HFF-Myc (cell line): ENCODE data around the gene PROZ.

Experiments used
- DNase-seq: peaks from one replicate; pipeline ENCODE4 v3.0.0-alpha.2; 2011; ENCODE audit warnings: low read depth; ENCODE audit errors: extremely low read depth
- H3K4me3 ChIP-seq: replicated peaks from 2 replicates; pipeline ENCODE4 v1.5.1; 2011; ENCODE audit warnings: low read depth, mild to moderate bottlenecking, control low read depth, low read length
- CTCF ChIP-seq: IDR thresholded peaks from 2 replicates; pipeline ENCODE4 v1.5.1; 2012; ENCODE audit warnings: mild to moderate bottlenecking, low read depth, low read length, control low read depth; ENCODE audit errors: missing control alignments

PROZ gene

GRCh38 chr13:113190181-113190580 is 31.7 kb downstream of the PROZ start:
- TF ChIP-seq CTCF = no peak
- no peak overlapping the region for H3K4me3 ChIP-seq
- no peak for DNase-seq

- DNase-seq = no peak
- H3K4me3 ChIP-seq = no peak overlapping the region
- TF ChIP-seq CTCF = no peak
These were observed 33.8 kb downstream of the PROZ start for GRCh38 chr13:113192279-113192678.

- TF ChIP-seq CTCF = no peak
- DNase-seq = no peak
- H3K4me3 ChIP-seq = no peak overlapping the region
These were observed 34.5 kb downstream of the PROZ start for GRCh38 chr13:113192902-113193301.

- TF ChIP-seq CTCF = no peak
- no peak overlapping the region for H3K4me3 ChIP-seq
- no peak for DNase-seq
These were observed 36.9 kb downstream of the PROZ start for GRCh38 chr13:113195360-113195759.

GRCh38 chr13:113196970-113197737 is 38.7 kb downstream of the PROZ start:
- no peak overlapping the region for H3K4me3 ChIP-seq
- TF ChIP-seq CTCF = no peak
- DNase-seq = no peak

GRCh38 chr13:113201815-113202214 is 43.4 kb downstream of the PROZ start:
- DNase-seq = no peak
- no peak overlapping the region for H3K4me3 ChIP-seq
- no peak for TF ChIP-seq CTCF

- no peak for DNase-seq
- no peak overlapping the region for H3K4me3 ChIP-seq
- no peak for TF ChIP-seq CTCF
These were observed 44.5 kb downstream of the PROZ start for GRCh38 chr13:113202912-113203311.
